Measurements from ENCODE around the gene KDM5C.

KDM5C gene

DNA sequence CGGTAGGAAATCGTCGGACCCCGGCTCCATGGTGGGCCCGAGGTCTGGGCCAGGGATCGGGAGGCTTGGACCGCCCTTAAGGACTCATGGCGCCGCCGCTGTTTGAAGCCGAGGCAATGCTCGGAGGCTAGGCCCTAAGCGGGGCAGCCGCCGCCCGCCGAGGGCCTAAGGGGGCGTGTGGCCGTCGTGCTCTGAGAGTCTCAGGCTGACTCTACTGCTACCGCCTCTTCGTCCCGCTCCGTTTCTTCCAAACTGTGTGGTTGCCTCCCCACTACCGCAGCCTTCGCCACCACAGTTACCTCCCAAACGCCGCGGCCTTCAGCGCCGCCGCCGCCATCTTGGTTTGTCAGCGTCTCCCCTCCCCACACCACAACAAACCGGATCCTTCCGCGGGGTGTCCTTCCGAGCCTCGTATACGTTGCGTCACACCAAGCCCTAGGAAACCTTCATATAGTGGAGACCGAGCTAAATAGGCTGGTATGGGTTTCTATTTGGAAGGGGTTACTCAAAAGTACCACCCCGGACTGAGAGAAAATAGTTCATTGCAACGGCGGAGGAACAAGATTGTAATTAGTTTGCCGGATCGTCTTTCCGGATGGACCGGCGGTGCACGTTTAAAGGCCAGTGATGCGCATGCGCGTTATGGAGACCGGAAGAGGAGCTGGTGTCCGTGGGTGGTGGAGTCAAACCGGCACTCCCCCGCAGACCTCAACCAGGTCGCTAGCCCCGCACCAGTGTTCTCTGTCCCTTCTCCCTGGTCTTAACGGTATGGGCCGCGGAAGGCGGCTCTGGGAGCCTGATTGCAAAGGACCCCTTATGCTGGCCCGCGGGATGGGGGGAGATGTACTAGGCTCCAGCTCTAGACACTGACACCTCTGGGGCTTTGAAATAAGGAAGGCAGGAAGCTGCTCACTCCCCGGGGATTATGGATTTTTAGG lies at the start of gene KDM5C:
TSS of gene KDM5C (minus strand) at position 348 of the 938 bp plus-strand sequence. CDS start at position 30, 318 bp downstream.
- DNase-seq (ENCODE audit: low spot score), result peak; percentile 90

DNA sequence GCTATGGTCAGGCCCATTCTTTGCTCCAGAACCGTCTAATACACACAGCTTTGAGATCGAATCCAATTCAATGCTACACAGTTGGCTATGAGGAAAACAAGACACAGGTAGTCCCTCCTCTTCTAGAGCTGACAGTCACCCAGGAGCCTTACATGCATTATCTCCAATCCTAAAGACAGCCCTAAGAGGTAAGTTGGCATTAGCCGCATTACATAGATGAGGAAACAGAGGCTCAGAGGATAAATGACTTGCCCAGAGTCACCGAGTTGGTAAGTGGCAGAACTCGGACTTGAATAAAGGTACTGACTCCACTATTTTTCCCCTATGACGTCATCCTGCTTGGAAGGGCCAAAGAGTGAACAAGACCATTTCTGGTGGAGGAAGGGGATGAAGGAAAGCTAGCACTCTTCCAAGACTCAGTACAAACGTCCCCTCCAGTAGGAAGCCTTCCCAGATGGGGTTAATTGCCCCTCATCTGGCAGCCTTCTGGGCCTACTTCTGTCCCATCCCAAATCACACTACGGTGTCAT lies 47.9 kb upstream of the KDM5C start:
- no peak for DNase-seq (ENCODE audit: low spot score)

DNA sequence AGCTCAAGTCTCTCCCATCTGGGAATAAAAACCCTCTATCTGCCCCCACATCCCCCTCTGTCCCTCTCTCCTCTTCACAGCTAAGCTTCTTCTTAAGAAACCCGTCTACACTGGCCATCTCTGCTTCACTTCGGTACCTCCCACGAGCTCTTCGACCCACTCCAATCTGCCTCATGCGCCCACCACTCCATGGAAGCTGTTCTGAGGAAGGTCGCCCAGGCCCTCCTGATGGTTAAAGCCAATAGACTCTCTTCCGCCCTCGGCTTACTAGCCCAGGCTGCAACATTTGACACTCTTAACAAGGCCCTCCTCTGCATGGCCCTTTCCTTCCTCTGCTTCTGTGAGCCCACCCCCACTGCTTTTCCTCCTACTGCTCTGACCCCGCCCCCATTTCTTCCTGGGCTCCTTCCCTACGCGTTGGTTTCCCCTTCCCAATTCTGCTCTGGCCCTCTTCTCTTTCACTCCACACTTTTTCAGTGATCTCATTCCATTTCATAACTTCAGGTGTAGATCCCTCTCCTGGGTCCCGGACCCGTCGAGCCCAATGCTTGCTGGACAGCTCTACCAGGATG lies 44.6 kb upstream of the KDM5C start:
- no peak for DNase-seq (ENCODE audit: low spot score)

DNA sequence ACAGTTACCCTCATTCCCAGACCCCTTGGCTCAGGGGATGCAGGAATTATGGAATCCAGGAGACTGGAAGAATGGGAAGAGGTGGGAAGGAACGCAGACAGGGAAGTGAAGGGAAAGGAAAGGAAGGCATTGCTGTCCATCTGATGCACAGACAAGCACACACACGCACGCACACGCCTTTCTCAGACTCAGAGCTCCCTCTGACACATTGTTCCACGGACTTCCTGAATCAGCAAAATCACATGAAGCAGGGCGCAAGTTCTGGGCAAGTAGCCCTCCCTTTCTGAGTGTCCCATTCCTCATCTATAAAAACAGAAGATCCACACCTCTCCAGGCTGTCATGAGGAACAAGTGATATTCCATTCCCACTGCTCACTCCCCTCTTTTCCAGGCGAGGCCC lies 43.2 kb upstream of the KDM5C start:
- DNase-seq (ENCODE audit: low spot score), result no peak

DNA sequence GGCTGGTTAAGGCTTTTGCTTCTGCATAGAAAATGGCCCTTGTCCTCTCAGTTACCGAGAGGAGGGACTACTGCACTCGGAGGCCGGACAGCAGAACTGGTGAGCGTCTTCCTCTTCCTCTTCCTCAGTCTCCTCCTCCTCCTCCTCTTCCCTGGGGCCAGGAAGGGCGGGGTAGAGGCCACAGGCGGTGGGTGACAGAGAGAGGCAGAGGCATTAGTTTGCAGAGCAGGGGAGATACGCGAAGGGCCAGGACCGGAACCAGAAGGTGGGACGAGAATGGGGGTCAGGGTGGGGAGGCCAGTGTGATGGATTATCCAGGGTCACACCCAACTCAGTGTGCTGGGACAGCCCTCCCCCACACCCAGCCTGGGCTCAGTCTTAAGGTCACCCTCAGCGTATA lies 41.9 kb upstream of the KDM5C start:
- DNase-seq (ENCODE audit: low spot score), result no peak

DNA sequence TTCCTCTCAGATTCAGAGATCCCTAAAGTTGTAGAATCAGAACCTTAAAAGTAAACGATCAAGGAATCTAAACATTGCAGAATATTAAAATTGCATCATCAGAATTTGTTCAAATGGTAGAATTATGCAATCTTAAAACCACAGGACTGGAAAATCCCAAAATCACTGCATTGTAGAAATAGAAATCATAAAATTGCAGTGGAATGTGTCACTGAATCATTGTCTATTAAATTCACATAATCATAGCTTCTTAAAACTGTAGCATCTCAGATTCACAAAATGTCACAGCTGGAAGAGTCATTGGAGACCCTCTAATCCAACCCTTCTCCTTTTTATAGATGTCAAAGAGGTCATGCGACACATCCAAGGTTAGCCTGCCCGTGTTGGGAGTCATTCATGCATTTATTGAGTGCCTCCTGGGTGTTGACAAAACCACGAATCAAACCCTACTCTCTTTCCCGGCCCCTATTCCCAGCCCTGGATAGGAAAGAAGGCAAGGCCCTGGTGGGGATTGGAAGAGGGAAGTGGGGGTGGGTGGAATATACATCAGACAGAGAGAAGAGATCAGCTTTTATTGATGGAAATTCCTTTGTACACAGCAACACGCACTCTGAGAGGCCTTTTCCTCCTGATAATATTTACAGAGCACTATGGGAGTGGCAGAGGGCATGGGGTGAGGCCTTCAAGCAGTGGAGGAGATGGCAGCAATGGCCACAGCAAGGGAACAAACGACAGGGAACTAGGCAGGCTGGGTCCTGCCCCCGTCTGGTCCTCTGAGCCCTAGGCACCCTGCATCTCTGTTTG lies 41.0 kb upstream of the KDM5C start:
- DNase-seq (ENCODE audit: low spot score), result no peak

DNA sequence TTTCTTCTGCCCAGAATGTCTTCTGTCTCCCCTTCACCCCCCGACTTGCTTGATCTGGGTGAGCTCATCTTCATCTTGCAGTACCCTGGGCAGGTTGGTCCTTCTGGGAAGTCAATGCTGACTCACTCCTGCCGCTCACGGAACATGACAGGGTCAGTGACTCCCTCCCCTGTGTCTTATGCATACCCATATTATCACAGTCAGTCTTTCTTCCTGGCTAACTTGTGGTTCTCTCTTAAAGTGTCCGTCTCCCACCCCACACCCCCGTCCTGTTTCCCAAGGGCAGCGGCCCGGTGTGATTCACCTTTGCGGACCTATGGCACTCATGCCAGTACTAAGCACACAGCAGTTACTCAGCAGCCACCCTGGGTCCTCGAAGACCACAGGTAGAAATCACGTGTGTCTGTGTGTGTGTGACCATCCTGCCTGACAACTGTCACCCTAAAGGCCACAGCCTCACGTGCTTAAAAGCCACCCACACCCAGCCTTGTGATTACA lies 38.6 kb upstream of the KDM5C start:
- DNase-seq (ENCODE audit: low spot score), result no peak

DNA sequence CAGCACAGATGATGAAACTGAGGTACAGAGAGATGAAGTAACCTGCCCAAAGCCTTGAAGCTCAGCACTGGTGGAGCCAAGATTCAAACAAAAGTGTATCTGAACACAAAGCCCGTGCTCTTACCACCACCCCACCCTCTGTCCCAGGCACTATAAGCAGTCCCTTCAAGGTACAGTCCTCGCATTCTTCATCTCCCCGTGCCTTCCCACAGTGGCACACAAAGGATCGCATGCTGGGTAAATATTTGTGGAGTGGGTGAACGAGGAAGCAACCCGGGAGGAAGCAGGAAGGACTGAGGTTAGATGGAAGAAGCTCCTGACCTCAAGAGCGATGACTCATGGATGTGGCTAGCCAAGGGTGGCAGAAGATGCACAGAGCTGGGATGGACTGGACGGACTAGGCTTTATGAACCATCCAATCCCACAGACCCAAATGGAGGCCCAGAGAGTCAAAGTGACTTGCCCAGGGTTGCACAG lies 37.9 kb upstream of the KDM5C start:
- DNase-seq (ENCODE audit: low spot score), result no peak

DNA sequence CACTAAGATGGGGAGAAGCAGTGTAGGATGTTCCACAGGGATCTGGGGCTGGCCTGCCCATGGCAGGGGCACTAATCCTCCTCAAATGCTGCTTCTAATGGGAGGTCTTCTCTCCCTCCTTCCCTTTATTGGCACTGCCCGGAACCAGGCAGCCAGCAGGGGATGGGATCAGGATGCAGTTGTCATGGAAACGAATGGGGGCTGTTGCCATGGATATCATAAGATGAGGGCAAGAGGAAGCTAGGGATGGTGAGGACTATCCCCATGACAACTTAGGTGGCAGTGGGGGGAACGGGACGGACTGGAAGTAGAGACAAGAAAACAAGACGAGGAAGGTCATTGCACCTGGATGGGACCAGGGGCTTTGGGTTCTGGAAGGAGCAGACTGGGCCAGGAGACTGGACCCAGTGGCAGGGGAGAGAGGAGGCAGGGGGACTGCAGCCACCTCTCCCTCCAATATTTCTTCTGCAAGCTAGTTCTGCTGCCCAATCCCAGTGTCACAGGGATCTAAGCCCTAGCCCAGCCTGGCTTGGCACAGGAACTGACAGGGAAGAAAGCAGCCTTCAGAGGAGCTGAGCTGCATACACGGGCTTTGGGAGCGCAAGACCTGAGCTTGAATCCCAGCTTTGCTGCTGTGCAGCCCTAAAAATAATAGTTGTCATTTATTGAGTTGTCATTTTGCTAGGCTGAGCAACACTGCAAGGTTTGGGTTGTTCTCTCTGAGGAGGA lies 37.3 kb upstream of the KDM5C start:
- DNase-seq (ENCODE audit: low spot score), result no peak

DNA sequence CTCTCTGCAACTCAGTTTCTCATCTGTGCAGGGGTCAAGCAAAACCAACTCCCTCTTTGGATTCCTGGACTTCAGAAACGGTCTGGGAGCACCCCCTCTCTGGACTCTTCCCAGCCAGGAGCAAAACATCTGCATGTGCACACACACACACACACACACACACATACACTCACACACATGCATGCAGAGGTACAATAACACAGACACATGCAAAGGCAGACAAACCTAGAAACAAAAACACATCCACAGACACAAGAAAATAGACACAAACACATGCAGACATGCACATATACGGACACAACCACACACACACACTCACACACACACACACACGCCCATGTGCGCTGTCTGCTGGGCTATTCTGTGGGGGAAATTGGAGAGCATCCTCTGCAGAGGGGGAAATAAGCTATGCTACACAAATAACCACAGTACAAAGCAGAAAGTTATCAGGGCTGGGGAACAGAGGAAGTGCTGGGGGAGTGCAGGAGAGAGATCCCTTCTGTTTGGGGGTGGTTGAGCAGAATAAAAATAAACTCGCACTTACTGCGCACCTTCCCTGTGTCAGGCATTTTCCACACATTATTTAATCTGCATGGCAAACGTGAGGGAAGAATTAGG lies 36.5 kb upstream of the KDM5C start:
- DNase-seq (ENCODE audit: low spot score), result no peak

DNA sequence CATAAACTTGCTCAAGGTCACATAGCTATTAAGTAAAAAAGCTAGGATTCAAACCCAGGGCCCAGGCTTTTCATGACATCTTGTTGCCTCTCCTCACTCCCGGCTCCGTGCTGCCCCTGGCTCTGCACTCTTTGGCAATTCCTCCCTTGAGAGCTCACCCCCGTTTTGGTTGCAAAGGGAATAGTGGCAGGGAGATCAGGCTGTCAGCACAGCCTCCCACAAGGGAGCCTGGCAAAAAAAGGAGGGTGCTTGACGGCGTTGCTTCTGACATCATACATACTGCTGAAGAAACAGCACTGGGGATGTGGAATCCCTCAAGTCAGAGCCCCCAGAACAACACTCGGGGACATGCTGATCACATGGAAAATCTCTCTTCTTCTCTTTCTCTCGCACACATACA lies 35.8 kb upstream of the KDM5C start:
- no peak for DNase-seq (ENCODE audit: low spot score)

DNA sequence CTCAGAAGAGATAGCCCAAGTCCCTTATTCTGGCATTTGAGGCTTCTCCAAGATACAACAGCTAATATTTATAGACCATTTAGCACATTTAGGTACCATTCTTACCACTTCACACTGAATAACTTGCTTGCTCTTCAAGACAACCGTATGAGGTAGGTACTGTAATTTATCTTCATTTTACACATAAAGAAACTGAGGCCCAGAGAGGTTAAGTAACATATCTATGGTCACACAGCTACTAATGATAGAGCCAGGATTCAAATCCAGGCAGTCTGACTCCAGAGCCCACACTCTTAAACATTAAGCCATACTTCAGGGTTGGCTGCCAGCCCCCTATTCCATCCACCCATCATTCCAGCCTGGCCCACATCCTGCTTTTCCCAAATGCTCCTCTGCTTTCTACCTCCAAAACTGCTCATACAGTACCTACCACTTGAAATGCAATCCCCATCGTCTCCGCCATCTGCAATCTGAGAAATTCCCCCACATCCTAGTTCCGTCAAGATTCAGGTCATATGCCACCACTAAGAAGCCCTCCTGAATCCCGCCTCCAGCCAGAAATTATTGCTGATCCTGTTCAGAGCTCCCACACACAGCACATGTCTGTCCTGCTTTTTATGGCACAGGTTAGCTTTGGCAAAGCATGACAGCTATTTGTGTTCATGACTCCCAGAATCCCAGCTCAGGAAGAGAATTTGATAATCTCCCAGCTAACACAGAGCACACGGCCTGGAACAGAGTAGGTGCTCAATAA lies 32.8 kb upstream of the KDM5C start:
- no peak for DNase-seq (ENCODE audit: low spot score)

DNA sequence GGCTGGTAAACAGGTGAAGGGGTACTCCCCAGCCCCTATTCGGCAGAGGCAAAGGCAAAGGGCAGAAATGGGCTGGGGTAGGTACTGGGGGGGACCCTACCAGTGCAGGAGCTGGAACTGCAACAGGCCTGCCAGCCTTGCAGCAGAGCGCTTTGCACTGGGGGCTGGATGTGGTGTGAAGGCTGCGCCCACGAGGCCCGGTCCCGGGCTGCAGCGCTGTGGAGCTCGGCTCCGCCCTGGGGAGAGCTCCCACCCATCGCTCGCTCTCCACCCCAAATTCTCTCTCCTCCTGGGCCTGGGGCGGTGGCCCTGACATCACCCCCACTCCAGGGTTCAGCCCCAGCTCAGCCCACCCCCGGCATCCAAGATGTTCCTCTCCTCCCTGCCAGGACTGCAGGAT lies 32.2 kb upstream of the KDM5C start:
- DNase-seq (ENCODE audit: low spot score), result no peak

DNA sequence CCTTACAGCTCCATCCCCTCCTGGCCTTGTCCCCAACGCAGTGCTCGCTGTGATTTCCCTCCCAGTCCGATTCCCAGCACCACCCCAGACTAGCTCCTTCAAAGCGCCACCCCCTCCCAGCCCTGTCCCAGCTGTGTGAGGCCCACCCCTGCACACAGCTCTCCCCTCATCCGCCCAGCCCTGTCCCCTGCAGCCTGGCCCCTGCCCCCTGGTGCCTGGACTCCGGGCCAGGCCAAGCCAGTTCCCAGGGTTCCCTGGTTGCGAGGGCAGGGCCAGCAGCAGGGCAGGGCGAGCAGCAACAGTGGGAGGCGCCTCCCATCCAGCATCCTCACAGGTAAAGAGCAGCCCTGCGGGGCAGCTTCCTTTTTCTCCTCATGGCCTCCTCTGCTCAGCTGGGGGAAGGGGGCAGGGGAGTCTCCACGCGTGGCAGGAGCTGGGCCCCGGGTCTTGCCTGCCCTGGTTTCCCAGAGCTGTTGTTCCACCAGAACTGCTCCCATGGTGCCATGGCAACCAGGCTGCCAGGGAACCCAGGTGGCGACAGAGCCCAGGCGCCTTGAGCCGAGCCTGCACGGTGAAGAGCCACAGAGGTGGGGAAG lies 31.5 kb upstream of the KDM5C start:
- DNase-seq (ENCODE audit: low spot score), result no peak

DNA sequence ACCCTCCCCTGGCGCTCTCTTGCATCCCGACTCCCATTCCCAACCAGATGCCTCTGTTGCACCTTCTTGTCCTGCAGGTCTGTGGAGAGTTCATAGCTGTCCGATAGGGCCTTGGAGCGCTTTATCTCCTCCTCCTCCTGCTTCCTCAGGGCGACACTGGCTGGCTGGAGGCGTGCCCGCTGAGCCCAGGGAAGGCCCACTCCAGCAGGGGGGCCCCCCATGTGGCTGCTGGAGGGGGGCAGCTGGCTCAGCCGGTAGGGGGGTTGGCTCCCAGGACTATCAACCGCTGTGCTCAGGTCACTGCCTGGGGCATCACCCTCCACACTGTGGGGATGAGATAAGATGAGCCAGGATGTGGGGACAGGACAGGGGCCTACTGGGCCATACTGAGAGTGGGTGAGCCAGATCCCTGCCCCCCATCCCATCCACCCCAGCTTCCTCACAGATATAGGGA lies 30.8 kb upstream of the KDM5C start:
- DNase-seq (ENCODE audit: low spot score), result no peak

DNA sequence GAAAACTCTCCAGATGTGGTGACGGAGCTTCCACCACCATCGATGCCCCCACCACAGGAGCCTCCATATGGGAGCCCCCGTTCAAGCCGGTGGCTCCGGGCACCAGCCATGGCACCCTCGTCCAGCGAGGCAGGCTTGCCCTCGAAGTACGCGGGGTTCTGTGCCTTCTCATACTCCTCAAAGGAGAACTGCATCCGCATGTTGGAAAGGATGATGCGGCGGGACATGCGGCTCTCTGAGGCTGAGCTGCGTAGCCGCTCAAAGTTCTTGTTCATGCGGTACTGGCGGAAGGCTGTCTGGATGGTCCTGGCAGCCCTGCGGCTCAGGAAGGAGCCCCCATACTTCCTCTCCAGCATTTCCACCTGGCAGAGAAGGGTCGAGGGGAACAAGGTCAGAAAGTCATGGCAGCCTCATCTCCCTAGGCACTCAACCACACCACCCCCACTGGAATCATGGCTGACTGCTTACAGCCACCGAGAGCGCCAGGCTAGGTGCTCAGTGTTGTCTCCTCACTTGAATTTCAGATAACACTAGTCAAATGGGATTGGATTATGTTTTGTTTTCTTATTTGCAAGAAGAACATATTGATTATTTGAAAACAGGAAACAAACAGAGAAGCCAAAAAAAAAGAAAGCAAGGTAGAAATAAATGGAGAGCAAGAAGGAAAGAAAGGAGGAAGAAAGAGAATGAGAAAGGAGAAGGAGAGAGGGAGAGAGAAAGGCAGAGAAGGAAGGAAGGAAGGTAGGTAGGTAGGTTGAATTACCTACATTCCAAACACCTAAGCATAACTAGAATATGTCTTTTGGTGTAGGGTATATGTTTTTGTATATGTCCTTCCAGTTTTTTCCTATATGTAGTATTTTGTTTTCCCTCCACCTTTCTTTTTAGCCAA lies 29.8 kb upstream of the KDM5C start:
- no peak for DNase-seq (ENCODE audit: low spot score)

DNA sequence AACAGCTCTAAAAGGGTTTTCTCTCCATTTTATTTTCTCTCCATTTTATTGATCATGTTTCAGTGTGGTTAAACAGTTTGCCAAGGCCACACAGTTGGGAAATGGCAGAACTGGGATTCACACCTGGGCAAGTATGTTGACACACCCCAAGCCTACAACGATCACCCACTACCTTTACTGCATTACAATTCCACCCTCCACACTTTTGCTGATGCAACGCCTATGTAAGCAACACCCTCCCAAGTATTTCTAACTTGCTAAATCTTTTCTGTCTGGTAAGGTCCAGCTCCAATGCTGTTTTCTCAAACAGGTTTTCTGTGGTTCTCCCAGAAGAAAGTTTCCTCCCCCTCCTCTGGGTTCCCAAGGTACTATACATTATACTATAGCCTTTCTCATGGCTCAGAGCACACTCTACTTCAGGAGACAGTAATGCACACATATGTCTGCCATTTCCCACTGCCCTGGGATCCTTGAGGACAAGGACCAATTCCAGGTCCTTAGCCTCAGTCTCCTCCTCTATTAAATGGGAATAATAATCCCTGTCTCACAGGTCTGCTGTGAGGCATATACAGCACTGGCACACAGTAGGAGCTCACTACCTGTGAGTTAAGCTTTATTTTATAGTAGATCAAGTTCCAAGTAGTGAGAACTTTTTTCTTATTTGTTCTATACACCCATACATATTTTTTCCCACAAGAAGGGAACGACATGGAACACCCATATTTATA lies 28.4 kb upstream of the KDM5C start:
- DNase-seq (ENCODE audit: low spot score), result no peak

DNA sequence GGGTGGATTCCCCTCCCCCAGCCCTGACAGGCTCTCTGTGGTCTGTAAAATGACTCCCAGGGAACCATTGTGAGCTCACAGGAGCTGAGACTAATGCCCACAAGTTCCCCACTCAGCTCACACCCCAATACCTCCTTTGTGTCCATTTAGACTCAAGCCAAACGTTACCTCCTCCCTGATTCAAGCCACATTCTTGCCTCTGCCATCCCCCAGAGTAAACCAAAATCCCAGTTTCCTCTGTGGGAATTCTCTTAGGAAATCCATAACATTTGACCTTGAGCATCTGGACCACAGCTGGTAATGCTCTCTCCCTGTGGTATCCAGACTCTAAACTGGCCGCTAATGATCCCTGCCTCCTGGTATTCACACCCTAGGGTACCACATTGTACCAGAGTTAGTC lies 26.3 kb upstream of the KDM5C start:
- no peak for DNase-seq (ENCODE audit: low spot score)
